NCI-H460 (cell line): Measurements from ENCODE around the gene PDIA5. TPM values are rescaled to one million over a fixed set of nuclear protein-coding genes. Genes with fewer than 3 reads are reported as not detected.

Experiments used
- total RNA-seq: library from RNA; depleted of rRNA; stranded (reverse); fragments of >200 nt; shearing (Covaris generic); gene quantifications from 2 replicates; pipeline ENCODE4 v1.2.3, GENCODE V29; 2014; rRNA removed

Gene PDIA5
- total RNA-seq, 1 experiment from 2014 or later: 19.6 TPM

Other genes starting within 250 kb of the PDIA5 start
- gene SEMA5B, start 39.3 kb upstream of the PDIA5 start, total RNA-seq: 0.07 TPM in 1 of 2 replicates, not detected in the other
- gene SEC22A, start 134.9 kb downstream of the PDIA5 start, total RNA-seq: 18.5 and 21.7 TPM in 2 replicates